ENCODE measurements around the gene PYGB.

DNA sequence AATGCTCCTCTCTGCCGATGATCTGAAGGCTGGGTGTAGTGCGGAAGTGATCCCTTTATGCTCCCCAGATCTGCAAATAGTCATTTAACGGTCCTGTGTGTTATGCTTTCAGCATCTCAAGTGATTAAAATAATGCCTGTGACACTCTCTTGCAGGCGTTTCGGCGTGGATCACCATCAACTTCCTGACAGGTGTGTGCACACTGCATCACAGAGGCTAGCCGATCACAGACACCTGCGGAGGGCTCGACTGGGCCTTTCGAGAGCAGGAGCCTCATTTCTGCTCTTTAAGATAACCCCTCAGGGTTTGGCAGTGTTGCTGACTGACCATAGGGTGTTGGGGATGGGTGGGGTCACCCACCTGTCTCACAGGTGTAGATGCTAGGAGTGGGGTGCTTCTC lies 32.4 kb upstream of the PYGB start:
- TF ChIP-seq YY1 (IDR thresholded peaks at IDR 0.05; ENCODE audit: insufficient read depth, insufficient read length) (no peak), SUZ12 (IDR thresholded peaks at IDR 0.05; ENCODE audit: extremely low read depth, insufficient read depth, insufficient read length) (no peak), ZNF274 (IDR thresholded peaks at IDR 0.05; ENCODE audit: low read depth, low read length) (no peak)

All from NT2/D1 (cell line).